Measurements from ENCODE around the gene SLC16A7. TPM values are rescaled to one million over a fixed set of nuclear protein-coding genes. Genes with fewer than 3 reads are reported as not detected.

SLC16A7 gene
- total RNA-seq, 1 donor from 2014 or later, result 43.7 TPM

DNA sequence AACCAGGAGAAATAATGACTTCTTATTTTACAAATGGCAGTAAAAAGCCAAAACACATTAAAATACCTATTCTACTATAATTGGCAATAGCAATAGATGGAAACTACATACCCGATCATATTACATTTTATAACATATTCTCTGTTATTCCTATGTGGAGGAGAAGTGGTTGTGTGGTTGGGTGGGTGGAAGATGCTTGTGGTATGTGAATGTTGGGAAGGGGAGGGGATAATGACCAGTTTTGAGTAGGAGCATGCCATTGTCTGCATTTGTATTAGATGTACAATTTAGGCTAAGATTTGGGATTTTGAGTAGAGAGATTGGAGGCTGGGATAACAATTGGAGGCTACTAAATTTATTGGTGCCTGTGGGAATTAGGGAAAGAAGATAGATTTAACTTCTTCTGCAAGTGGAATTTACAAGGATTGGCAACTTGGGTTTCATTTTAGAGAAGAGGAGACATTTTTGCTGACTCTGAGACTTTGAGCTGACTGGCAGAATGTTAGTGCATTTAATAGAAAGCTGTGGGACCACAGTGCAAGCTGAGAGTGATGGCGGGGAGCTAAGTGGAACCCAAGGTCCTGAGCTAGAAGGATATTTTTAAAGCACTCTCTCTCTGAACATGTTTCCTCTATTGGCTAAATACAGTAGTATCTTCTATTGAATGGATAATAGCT is 65.2 kb downstream of the SLC16A7 start:
- intact Hi-C loops (cut with micrococcal nuclease), result no loop called here

DNA sequence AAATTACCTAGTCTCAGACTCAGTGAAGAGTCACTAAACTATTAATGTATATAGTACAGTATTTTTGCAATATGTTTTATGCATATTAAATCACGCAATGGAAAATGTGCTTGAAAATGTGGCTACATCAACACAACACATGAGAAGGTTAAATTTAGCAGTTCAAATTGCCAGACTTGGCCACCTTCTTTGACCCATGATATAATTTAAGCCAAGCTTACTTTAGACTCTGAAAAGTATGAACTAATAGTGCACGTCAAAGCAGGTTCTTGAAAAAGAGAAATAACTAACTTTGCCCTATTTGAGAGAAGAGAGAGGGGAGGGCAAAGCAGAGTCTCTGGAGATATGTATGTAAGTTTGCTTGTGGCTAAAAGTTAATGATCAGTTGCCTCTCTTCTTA is 68.7 kb downstream of the SLC16A7 start:
- intact Hi-C loops (cut with micrococcal nuclease), result no loop called here

DNA sequence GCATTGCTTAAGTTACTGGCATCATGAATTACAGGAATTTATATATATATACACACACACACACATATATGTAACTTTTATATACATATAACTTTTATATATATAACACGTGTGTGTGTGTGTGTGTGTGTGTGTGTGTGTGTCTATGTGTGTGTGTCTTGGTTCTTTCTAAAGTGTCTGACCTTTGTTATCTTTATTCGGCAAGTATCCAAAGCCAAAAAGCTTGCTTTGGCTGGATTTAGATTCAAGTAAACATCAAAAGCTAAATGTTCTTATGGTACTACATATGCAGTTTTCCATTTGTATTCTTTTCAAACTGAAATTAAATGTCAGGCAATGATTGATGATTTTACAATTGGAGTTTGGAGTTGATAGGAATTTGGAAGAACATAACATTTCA is 69.9 kb downstream of the SLC16A7 start:
- intact Hi-C loops (cut with micrococcal nuclease), result no loop called here

DNA sequence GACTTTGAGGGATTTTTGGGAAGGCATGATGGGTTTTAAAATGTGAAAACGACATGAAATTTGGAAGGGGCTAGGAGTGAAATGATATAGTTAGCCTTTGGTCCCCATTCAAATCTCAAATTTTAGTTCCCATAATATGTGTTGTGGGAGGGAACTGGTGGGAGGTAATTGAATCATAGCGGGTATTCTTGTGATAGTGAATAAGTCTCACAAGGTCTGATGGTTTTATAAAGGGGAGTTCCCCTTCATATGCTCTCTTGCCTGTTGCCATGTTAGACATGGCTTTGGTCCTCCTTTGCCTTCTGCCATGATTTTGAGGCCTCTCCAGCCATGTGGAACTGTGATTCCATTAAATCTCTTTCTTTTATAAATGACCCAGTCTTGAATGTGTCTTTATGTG is 72.8 kb downstream of the SLC16A7 start:
- intact Hi-C loops (cut with micrococcal nuclease), result no loop called here

DNA sequence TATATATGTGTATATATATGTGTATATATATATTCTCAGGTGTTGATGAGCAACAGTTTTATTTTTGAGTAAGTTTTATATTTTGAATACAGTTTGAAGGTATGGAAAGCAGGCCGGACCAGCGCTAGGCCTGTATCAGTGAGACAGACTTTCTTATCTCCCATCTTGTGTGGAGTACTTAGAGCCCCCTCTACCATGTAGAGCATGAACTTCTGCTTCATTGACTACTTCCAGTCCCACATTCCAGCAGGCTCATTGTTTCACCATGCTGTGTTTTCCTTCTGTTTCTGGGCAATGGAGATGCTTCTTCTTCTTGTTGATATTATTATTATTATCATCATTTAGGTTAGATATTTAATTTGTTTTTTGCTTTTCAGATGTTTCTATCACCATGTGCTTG is 76.4 kb downstream of the SLC16A7 start:
- intact Hi-C loops (cut with micrococcal nuclease), result no loop called here

DNA sequence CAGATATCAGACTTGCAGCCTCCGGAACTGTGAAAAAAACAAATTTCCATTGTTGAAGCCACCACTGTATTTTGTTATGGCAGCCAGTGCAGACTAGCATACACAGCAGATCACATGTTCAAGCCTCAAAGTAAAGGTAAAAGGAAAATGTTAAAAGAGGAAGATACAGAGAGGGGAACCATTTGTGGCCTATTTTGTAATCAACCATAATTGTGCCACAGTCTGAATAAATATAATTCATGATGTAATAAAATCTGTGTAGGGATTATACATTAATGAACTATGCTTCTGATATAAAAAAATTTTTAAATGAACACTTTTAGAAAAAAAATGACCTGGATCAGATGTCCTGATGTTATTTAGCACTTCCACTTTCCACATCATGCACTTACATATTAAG is 79.6 kb downstream of the SLC16A7 start:
- intact Hi-C loops (cut with micrococcal nuclease), result no loop called here

DNA sequence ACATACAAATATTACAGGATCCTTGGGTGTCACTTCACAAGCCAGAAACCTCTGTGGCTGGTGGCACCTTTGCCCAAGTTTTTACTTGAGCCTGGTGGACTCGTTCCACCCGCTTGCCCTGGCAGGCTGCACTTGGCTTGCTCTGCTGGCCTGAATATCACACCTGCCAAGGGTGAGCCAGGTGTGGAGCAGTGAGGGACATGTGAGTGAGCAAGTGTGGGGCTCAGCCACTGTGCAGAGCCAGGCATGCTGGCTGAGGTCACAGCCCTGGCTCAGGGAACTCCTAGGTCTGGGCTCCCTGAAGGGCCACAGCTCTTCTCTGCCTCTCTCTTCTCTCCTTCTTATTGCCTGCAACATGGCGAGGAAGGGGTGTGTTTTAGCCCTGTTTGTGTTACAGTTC is 82.0 kb downstream of the SLC16A7 start:
- intact Hi-C loops (cut with micrococcal nuclease), result no loop called here

DNA sequence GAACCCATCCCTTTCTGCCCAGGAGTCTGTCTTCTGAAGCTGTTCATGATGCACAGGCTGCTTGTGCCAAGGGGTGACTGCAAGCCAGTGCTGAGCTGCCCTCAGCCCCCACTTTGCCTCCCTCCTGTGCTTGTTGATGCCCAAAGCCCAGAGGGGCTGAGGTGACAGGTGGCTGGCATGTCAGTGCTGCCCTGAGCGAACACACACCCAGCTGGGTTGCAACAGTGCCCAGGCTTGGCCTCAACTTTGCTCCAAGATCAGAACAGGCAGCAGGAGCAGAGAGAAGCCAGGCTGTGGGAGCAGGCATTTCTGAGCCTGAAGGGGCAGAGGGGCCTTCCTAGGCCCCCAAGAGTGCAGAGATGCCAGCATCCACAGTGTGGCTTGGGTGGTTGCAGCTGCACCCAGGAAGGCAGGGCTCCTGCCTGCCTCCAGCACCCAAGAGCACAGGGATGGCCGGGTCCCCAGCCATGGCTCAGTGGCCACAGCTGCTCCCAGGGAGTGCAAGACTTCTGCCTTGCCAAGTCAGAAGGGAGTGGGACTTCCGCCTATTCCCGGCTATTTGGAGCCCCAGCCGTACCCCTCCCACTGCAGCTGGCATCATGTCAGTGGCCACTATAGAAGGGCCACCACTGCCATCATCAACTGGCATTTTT is 83.1 kb downstream of the SLC16A7 start:
- intact Hi-C loops (cut with micrococcal nuclease), result no loop called here

DNA sequence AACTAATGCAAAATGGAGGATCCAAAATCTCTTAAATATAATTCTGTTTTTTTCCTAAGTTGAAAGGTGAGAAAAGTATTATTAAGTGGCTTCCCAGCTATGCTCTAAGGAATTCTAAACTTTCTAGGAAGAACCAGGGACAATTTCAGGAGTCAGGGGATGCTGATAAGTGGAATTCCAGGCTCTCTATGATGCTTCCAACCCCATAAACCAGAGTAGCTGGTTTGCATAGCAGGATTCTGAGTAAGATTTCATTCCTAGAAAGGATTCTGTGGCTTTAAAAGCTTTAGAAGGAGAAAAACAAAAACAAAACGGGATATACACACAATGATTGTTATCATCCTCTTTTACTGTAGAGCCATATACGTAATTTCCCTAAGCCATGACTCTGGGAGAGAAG is 93.9 kb downstream of the SLC16A7 start:
- intact Hi-C loops (cut with micrococcal nuclease), result no loop called here

DNA sequence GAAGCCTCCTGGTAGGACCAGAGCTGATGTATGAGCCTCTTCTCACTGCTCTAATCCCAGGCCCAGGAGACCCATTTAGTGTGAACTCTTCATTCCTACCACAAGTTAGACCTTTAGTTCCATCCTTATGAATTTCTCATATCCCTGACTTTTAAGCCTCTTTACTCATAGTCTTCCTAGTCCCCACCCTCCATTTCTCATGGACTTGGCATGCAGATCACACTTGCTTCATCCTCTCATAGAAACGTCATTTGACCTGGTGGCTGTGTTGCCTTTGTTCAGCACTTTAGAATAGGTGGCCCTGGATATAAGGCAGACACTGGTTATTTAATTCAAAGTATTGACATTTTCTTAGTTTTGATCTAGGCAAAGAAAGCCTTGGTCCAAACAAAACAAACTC is 99.5 kb downstream of the SLC16A7 start:
- intact Hi-C loops (cut with micrococcal nuclease), result no loop called here

DNA sequence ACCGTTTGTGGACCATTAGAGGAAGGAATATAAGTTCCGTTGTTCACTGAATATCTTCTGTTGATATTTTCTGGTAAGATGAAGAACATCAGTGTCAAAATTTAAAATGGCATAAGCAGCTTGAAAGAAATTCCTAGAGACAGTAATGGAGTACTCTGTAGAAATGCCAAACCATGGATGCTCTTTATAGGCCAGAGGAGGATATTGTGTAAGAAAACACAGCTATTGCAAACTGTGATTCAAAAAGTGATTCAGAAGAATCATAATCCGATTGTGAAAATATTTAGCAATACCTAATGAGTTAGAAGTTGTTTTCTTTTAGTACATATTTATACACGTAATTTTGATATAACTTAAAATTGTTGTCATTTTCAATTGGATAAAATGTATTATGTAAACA is 102.8 kb downstream of the SLC16A7 start:
- intact Hi-C loops (cut with micrococcal nuclease), result no loop called here

DNA sequence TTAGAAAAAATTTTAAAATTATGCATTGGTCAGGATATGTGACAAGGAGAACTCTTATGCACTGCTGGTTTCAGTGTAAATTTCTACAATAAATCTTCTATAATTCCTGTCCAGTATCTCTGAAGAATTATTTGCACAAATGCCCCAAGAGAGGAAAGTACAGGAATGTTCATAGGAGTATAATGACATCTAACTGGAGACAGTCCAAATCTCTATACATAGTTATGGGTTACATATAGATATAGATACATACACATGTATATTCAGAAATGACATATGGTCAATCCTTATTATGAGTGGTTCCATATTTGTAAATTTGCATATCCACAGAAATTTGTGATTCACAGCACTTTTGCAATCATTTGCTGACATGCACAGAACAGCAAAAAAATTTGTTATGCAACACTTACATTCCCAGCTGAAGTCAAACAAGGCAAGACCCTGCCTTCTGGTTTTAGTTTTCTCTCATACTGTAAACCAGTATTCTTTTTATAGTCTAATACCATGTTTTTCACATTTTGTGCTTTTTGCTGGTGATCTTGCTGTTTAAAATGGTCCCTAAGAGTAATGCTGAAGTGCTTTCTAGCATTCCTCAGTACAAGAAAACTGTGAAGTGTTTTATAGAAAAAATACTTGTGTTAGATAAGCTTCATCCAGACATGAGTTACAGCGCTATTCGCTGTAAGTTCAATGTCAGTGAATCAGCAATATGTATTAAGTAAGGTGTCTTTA is 103.8 kb downstream of the SLC16A7 start:
- intact Hi-C loops (cut with micrococcal nuclease), result no loop called here

DNA sequence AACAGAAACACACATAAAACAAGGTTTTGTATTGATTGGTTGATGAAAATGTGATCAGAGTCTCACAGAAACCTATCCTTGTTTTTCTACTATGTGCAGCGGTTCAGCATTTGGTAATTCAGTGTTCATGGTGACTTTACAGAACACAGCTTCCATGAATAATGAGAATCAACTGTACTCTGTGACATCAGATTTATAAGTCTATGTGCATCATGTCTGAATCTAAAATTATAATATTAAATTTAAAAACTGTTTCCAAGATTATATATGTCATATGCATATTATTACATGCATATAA is 104.3 kb downstream of the SLC16A7 start:
- intact Hi-C loops (cut with micrococcal nuclease), result no loop called here

DNA sequence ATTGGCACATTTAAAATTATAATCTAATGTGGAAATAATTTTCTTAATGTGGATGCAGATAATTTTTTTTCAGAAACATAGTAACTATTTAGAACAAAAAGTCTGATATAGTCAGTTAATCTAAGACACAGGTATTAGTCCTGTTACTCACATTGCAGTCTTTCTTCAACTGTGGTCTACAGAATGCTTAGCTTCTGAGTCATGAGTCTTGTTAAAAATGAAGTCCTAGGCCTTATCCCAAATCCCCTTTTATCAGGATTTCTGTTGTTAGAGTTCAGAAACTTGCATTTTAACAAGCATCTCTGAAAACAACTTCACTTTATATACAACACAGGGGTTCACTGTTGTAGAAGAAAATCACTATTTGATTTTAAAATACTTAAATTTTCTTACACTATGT is 112.2 kb downstream of the SLC16A7 start:
- intact Hi-C loops (cut with micrococcal nuclease), result no loop called here

DNA sequence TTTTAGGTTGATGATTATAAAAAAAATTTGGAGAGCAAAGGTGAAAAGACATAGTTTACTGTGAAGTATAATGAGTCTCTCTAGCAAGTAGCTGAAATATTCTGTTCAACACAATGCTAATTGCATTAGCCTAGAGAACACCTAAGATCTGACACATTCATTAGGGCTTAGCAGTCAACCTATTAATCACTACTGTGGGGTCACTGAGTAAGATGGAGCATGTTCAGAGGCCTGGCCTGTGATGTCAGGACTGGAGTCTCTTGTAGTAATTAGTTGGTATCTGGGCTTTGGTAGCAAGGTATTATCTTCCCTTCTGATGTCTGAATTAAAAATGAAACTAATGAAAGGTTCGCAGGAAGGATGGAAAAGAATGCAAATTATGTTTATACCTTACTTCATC is 112.7 kb downstream of the SLC16A7 start:
- intact Hi-C loops (cut with micrococcal nuclease), result no loop called here

DNA sequence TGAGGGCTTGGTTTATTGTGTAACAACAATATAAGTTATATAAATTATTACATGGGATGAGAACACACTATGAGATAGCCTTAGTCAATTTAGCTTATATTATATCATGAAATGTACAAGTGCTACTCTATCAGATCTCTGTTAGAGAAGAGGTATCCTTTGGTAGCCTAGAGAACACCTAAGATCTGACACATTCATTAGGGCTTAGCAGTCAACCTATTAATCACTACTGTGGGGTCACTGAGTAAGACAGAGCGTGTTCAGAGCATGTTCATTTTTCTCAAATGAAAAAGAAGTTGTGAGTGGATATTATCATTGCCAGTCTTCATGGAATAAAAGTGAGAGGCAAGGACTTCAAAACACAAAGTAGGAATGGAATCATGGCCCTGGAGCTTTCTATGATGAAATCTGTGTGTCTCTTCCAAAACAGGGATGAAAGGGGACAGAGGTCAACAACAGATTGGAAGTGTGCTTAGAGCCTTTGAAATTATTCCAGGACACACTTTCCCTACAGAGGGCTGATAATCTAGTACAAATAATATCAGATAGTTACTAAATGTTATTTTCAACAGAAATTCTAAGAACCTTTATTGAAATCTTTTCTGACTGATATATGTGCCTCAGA is 114.3 kb downstream of the SLC16A7 start:
- intact Hi-C loops (cut with micrococcal nuclease), result no loop called here

DNA sequence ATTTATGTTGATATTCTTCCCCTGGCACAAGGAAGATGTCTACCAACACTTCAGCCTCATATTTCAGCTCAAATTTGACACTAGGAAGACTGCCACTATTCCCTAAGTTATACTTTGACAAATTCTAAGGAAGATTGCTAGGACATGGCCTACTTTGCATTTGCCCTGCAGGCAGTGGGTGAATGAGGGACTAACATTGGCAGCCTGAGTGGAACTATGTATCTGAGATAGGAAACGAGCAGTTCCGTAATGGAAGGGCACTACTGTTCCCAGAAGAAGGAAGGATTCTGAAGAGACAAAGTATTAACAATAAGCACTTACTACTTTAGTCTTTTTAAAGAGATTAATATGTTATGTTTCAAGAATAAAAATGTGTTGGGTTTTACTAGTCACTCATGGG is 115.1 kb downstream of the SLC16A7 start:
- intact Hi-C loops (cut with micrococcal nuclease), result no loop called here

DNA sequence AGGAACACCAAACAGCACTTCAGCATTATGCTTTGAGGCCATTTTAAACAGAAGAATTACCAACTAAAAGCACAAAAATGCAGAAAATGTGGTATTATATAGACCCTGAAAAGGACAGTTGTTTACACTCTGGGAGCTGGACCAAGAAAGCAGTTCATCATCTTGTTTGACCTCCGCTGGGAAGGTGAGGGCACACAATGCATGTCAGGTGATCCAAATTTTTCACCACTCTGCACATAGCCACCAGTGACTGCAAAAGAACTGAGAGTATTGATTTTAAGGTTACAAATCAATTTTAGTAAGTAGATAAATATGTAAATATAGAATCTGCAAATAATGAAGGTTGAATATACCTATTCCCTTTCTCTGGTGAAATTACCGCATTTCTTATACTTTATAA is 119.6 kb downstream of the SLC16A7 start:
- intact Hi-C loops (cut with micrococcal nuclease), result no loop called here

DNA sequence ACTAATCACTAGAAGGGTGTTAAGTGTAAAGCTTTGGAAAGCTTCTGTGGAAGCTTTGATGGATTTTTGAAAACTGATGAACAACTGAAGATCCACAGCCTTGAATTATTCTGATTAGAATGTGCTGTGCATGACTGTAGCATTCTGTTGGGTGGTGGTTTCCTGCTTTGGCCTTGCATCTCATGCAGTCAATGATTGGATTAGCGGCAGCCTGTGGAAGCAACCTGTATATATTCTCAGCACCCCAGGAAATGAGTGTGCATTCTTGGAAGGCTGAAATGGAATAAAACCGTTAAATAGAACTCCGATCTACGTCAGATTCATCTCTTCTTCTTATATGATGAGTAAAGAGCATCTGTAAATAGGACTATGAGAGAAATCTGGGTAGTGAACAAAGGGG is 120.2 kb downstream of the SLC16A7 start:
- intact Hi-C loops (cut with micrococcal nuclease), result no loop called here

DNA sequence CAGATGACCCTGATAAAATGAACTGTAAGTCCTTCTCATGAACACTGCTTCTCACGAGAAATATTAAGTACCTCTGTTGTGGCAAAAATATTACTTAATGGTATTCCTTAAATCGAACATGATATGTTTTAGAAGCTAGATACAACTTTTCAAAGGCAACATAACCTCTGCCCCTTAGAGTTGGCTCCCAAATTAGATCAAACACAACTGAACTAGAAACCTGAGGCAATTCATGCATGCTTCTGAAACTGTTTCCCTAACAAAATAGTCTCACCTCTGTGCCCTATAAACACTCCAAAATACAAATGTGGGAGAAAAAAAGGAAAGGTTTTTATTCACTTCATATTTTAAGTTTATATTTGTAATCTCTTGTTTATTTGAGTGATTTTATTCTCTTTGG is 121.6 kb downstream of the SLC16A7 start:
- intact Hi-C loops (cut with micrococcal nuclease), result no loop called here

DNA sequence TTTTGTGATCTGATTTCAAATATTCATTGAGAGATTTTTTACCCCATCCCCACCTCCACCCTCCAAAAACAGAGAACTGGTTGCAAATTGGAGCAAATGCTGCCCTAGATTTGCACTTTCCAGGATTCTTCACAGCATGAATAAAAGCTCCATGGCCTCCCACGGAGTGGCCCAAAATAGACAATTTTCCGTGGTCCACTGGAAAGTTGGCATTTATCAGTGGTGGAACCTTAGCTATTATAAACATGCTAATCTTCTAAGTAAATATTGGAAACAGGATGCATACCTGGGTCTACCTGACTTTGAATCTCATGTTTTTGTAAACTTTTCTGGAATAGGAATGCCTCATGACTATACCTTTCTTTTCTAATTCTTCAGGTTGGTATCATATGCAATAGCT is 123.9 kb downstream of the SLC16A7 start:
- intact Hi-C loops (cut with micrococcal nuclease), result no loop called here

DNA sequence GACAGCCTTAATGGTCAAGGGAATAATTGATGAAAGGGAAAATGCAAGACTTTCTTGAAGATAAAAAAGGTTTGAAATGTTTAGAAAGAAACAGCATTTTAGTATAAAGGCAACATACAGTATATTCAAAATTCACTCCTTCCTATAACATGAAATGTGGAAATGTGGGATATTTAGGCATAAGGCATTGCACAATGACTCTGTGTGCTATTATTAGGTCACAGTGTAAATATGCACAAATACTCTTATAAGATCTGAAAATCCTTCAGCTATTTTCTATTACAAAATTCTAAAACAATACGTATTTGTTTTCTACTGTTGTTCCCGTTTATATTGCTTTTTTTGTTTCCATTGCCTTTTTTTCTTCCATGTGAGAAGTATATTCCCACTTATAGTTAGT is 127.7 kb downstream of the SLC16A7 start:
- intact Hi-C loops (cut with micrococcal nuclease), result no loop called here
